ENCODE results near the gene PPP1R13L.

PPP1R13L gene

DNA sequence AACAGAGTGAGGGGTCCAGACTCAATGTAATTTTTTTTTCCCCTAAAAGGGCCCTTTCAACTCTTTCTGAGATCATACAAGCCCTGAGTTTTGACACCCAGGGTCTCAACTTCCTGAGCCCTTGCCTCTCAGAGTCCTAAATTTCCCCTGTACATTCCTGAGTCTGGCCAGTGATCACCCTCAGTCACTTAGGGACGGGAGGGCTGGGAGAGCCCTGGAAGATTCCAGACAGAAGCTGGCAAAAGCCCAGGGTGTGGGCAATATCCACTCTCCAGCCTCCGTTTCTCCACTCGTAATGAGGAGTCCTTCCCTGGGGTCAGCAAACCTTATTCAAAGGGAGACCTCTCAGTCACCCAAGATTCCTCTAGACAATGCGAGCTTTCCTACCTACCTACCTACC is 1.6 kb downstream of the PPP1R13L start:
- TF ChIP-seq, protein P1, sequence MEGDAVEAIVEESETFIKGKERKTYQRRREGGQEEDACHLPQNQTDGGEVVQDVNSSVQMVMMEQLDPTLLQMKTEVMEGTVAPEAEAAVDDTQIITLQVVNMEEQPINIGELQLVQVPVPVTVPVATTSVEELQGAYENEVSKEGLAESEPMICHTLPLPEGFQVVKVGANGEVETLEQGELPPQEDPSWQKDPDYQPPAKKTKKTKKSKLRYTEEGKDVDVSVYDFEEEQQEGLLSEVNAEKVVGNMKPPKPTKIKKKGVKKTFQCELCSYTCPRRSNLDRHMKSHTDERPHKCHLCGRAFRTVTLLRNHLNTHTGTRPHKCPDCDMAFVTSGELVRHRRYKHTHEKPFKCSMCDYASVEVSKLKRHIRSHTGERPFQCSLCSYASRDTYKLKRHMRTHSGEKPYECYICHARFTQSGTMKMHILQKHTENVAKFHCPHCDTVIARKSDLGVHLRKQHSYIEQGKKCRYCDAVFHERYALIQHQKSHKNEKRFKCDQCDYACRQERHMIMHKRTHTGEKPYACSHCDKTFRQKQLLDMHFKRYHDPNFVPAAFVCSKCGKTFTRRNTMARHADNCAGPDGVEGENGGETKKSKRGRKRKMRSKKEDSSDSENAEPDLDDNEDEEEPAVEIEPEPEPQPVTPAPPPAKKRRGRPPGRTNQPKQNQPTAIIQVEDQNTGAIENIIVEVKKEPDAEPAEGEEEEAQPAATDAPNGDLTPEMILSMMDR (IDR thresholded peaks at IDR 0.05; ENCODE audit: extremely low read depth, insufficient read depth, missing control alignments): no peak
- in situ Hi-C loops (cut with MboI; ENCODE audit: low pct_unique_long_range_greater_than_20kb, low sequenced_read_pairs, unreplicated experiment): no loop called here
- no peak for DNase-seq (ENCODE audit: low spot score)

GRCh38 chr19:45402298-45403061 is 2.4 kb downstream of the PPP1R13L start:
- in situ Hi-C loops (cut with MboI; ENCODE audit: low pct_unique_long_range_greater_than_20kb, low sequenced_read_pairs, unreplicated experiment): no loop called here
- peak; percentile 73 for DNase-seq (ENCODE audit: low spot score)
- TF ChIP-seq, protein P1 (IDR thresholded peaks at IDR 0.05; ENCODE audit: extremely low read depth, insufficient read depth, missing control alignments): peak; percentile 72

DNA sequence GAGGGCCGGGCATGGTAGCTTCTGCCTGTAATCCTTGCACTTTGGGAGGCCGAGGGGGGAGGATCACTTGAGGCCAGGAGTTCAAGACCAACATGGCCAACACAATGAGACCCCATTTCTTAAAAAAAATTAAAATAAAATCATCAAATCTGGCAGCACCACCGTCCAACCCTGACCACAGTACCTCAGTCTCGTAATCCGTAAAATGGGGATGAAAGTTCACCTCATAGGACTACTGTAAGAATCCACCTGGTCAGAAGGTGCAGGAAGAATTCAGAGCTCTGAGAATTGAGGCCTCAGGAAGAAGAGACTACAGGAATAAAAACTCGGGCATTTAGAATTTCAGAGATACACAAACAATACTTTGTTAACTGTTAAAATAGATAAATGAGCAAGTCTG is 3.1 kb downstream of the PPP1R13L start:
- TF ChIP-seq, protein P1 (IDR thresholded peaks at IDR 0.05; ENCODE audit: extremely low read depth, insufficient read depth, missing control alignments): no peak
- no peak for DNase-seq (ENCODE audit: low spot score)
- in situ Hi-C loops (cut with MboI; ENCODE audit: low pct_unique_long_range_greater_than_20kb, low sequenced_read_pairs, unreplicated experiment): no loop called here

DNA sequence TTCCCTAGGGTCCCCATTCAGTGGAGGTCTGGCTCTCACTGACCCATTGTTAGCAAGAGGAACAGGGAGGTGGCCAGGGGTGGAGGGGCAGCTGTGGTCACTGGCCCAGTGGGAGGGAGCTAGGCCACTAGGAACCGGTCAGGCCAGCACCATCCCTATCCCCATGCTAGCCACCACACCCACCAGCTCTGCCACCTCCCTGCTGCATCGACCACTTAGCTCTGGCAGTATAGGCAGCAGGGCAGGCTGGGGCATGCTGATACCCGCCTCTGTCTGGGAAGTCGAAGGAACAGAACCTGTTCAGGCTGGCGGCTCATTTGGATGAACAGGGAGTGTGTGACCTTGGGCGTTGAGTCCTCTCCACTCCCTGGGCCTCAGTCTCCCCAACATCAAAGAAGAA is 4.7 kb downstream of the PPP1R13L start:
- TF ChIP-seq, protein P1 (IDR thresholded peaks at IDR 0.05; ENCODE audit: extremely low read depth, insufficient read depth, missing control alignments): no peak
- no peak for DNase-seq (ENCODE audit: low spot score)
- in situ Hi-C loops (cut with MboI; ENCODE audit: low pct_unique_long_range_greater_than_20kb, low sequenced_read_pairs, unreplicated experiment): no loop called here

DNA sequence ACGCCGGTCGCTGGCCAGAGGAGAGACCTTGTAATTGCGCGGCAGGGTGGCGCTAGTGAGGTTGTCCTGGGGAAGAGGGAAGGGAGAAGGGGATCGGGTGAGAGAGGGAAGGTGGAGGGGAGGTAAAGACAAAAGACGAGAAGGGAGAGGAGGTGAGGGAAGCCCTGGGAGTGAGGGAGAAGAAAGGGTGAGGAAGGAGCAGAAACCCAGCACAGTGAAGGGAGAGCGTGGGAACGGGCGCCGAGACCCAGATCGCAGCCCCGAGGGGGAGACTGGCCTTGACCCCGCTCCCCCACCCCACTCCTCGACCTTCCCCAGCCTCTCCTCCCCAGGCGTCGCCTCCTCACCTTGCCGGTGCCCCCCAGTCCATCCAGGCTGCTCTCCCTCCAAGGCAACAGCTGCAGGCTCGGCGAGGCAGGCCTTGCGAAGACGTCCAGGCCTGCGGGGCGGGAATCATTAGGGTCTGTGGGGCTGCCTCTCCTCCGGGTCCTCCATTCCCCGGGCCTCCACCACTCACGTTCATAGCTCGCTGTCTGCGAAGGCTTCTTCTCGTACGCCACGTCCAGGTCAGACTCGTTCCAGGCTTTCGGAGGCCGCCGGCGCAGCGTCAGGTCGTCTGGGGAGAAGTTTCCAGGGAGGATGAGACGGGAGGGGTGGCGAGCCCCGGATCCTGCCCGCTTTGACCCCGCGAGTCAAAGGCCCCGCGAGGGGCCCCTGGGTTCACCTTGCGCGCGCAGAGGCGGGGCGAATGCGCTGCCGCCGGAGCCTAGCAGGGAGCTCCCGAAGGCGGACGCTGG is 8.8 kb downstream of the PPP1R13L start:
- in situ Hi-C loops (cut with MboI; ENCODE audit: low pct_unique_long_range_greater_than_20kb, low sequenced_read_pairs, unreplicated experiment): no loop called here
- peak; percentile 12 for DNase-seq (ENCODE audit: low spot score)

GRCh38 chr19:45391871-45392665 is 12.8 kb downstream of the PPP1R13L start:
- DNase-seq (ENCODE audit: low spot score): no peak
- in situ Hi-C loops (cut with MboI; ENCODE audit: low pct_unique_long_range_greater_than_20kb, low sequenced_read_pairs, unreplicated experiment): no loop called here
- TF ChIP-seq, protein P1 (IDR thresholded peaks at IDR 0.05; ENCODE audit: extremely low read depth, insufficient read depth, missing control alignments): no peak

More for the DNA sequence above, 8.8 kb downstream of the PPP1R13L start:
- TF ChIP-seq, protein P1 (IDR thresholded peaks at IDR 0.05; ENCODE audit: extremely low read depth, insufficient read depth, missing control alignments): peak; percentile 34
